H1 (cell line): ENCODE data around the gene DDX11. TPM values are rescaled to one million over a fixed set of nuclear protein-coding genes. Genes with fewer than 3 reads are reported as not detected.
"Not testable (repeated sequence)": the region's sequence is repeated elsewhere in the genome, so short reads cannot be mapped to it uniquely, and the experiment has no call there.

Source experiments
- CTCF ChIA-PET: fragments of 300-600 bp; sonication (Branson Sonifier 250); formaldehyde crosslinking; loops from one replicate; lab custom pipeline; 2021; ENCODE audit not compliant: partially characterized antibody; lab: Charles Lee
- POLR2A ChIA-PET: fragments of 300-600 bp; sonication (Branson Sonifier 250); formaldehyde crosslinking; loops from one replicate; lab custom pipeline; 2021; ENCODE audit warnings: inconsistent platforms; ENCODE audit not compliant: partially characterized antibody; lab: Charles Lee
- DNase-seq, 2 experiments: peaks; one replicate each; pipeline versions ENCODE4 v3.0.0 to v3.0.0-alpha.2; 2010 to 2022; ENCODE audit warnings: low spot score in 2 of 2, low read depth in 1 of 2, mixed read lengths in 1 of 2
- FAIRE-seq: peaks from 2 replicates; lab custom pipeline; 2011; peaks lifted over from hg19 to GRCh38; lab: Jason Lieb, UNC
- H2AFZ ChIP-seq: 2 replicates; pipeline ENCODE4 v1.8.1; 2012; ENCODE audit warnings: low read length, inconsistent platforms
- H2AK5ac ChIP-seq: 2 replicates; pipeline ENCODE4 v1.6.1; 2013; ENCODE audit warnings: low read depth, low read length
- H2BK120ac ChIP-seq: replicated peaks from 2 replicates; pipeline ENCODE3; 2013; ENCODE audit warnings: low read depth, low read length, inconsistent platforms
- H2BK12ac ChIP-seq: 2 replicates; pipeline ENCODE4 v1.6.1; 2013; ENCODE audit warnings: low read depth, low read length
- H2BK15ac ChIP-seq: 2 replicates; pipeline ENCODE4 v1.6.1; 2013; ENCODE audit warnings: low read length
- H2BK20ac ChIP-seq: 2 replicates; pipeline ENCODE4 v1.6.1; 2013; ENCODE audit warnings: low read length
- H2BK5ac ChIP-seq: 2 replicates; pipeline ENCODE4 v1.6.1; 2013; ENCODE audit warnings: low read depth, low read length
- H3K14ac ChIP-seq: 2 replicates; pipeline ENCODE4 v1.6.1; 2013; ENCODE audit warnings: inconsistent platforms; ENCODE audit not compliant: insufficient read length
- H3K18ac ChIP-seq: 2 replicates; pipeline ENCODE4 v1.6.1; 2013; ENCODE audit warnings: low read length; ENCODE audit errors: extremely low read depth
- H3K23ac ChIP-seq: 2 replicates; pipeline ENCODE4 v1.6.1; 2013; ENCODE audit warnings: inconsistent platforms; ENCODE audit not compliant: insufficient read length
- H3K23me2 ChIP-seq: 2 replicates; pipeline ENCODE4 v1.6.1; 2013; ENCODE audit warnings: low read depth, low read length
- H3K27ac ChIP-seq: 2 replicates; pipeline ENCODE4 v1.6.1; 2011; ENCODE audit warnings: low read depth, low read length, inconsistent platforms
- H3K27me3 ChIP-seq, 4 experiments: replicated peaks in 1 of 4; 1 replicate in 1 of 4; 2 replicates in 3 of 4; pipeline versions ENCODE4 v1.6.1 to v1.8.1; 2011 to 2013; ENCODE audit warnings: low read length in 3 of 4, mild to moderate bottlenecking in 3 of 4, inconsistent platforms in 2 of 4, mixed read lengths in 2 of 4, moderate library complexity in 1 of 4; ENCODE audit not compliant: control insufficient read depth in 3 of 4, insufficient read depth in 3 of 4; ENCODE audit errors: extremely low read depth in 1 of 4
- H3K36me3 ChIP-seq, 4 experiments: 2 replicates each; pipeline versions ENCODE4 v1.6.1 to v1.8.1; 2011 to 2013; ENCODE audit warnings: mild to moderate bottlenecking in 4 of 4, low read length in 3 of 4, moderate library complexity in 2 of 4, control low read depth in 1 of 4, inconsistent platforms in 1 of 4; ENCODE audit not compliant: insufficient read depth in 4 of 4, control insufficient read depth in 2 of 4
- H3K4ac ChIP-seq: replicated peaks from 2 replicates; pipeline ENCODE3; 2013; ENCODE audit warnings: low read length, low read depth, mixed read lengths, inconsistent platforms; ENCODE audit not compliant: insufficient read length
- H3K4me1 ChIP-seq, 4 experiments: replicated peaks in 1 of 4; 1 replicate in 1 of 4; 2 replicates in 3 of 4; pipeline versions ENCODE4 v1.6.1 to v1.8.1; 2011 to 2013; ENCODE audit warnings: low read length in 3 of 4, inconsistent platforms in 2 of 4, mixed read lengths in 1 of 4; ENCODE audit not compliant: insufficient read depth in 4 of 4, control insufficient read depth in 3 of 4
- H3K4me2 ChIP-seq, 2 experiments: 2 replicates each; pipeline versions ENCODE4 v1.6.1 to v1.8.1; 2011 to 2013; ENCODE audit warnings: low read depth in 2 of 2, low read length in 2 of 2, control low read depth in 1 of 2, inconsistent platforms in 1 of 2, mild to moderate bottlenecking in 1 of 2; ENCODE audit not compliant: insufficient read depth in 1 of 2
- H3K4me3 ChIP-seq, 4 experiments: fragments of 200-600, 300-600 bp in 1 of 4; sonication (generic), shearing (Covaris generic), sonication (Bioruptor Twin) in 1 of 4; 2 replicates each; pipeline versions ENCODE4 v1.5.1 to v1.8.1; 2011 to 2016; ENCODE audit warnings: low read length in 4 of 4, low read depth in 3 of 4, control low read depth in 2 of 4, inconsistent platforms in 2 of 4, mild to moderate bottlenecking in 2 of 4, mixed read lengths in 1 of 4, moderate library complexity in 1 of 4; ENCODE audit not compliant: insufficient read depth in 2 of 4; ENCODE audit errors: extremely low read depth in 1 of 4
- H3K56ac ChIP-seq: replicated peaks from 2 replicates; pipeline ENCODE3; 2013; ENCODE audit warnings: low read depth, mild to moderate bottlenecking, mixed read lengths, low read length, inconsistent platforms; ENCODE audit not compliant: insufficient read length
- H3K79me1 ChIP-seq: 2 replicates; pipeline ENCODE4 v1.6.1; 2013; ENCODE audit warnings: low read depth, low read length, control low read depth
- H3K79me2 ChIP-seq, 2 experiments: 2 replicates each; pipeline versions ENCODE4 v1.6.1 to v1.8.1; 2012 to 2013; ENCODE audit warnings: low read length in 2 of 2, mild to moderate bottlenecking in 2 of 2, inconsistent platforms in 1 of 2; ENCODE audit not compliant: insufficient read depth in 2 of 2, control insufficient read depth in 1 of 2
- H3K9ac ChIP-seq, 4 experiments: replicated peaks in 1 of 4; 1 replicate in 1 of 4; 2 replicates in 3 of 4; pipeline versions ENCODE4 v1.6.1 to v1.8.1; 2011 to 2013; ENCODE audit warnings: low read depth in 3 of 4, low read length in 3 of 4, control low read depth in 2 of 4, mild to moderate bottlenecking in 2 of 4, moderate library complexity in 2 of 4, inconsistent platforms in 1 of 4; ENCODE audit errors: extremely low read depth in 1 of 4
- H3K9me3 ChIP-seq, 2 experiments: 2 replicates each; pipeline versions ENCODE4 v1.6.1 to v1.8.1; 2012 to 2013; ENCODE audit warnings: mild to moderate bottlenecking in 2 of 2, moderate library complexity in 2 of 2, control low read depth in 1 of 2, inconsistent platforms in 1 of 2, low read depth in 1 of 2, low read length in 1 of 2, mixed read lengths in 1 of 2; ENCODE audit not compliant: insufficient read depth in 2 of 2
- H4K20me1 ChIP-seq, 2 experiments: replicated peaks in 1 of 2; 2 replicates each; pipeline versions ENCODE3 to v1.8.1; 2011 to 2013; ENCODE audit warnings: inconsistent platforms in 2 of 2, low read length in 2 of 2, mild to moderate bottlenecking in 1 of 2; ENCODE audit not compliant: insufficient read depth in 2 of 2, control insufficient read depth in 1 of 2
- H4K5ac ChIP-seq: 2 replicates; pipeline ENCODE4 v1.6.1; 2013; ENCODE audit warnings: low read length, low read depth, mixed read lengths, inconsistent platforms; ENCODE audit not compliant: insufficient read length
- H4K8ac ChIP-seq: 2 replicates; pipeline ENCODE4 v1.8.0; 2013; ENCODE audit warnings: mild to moderate bottlenecking, moderate library complexity, low read length, inconsistent platforms; ENCODE audit not compliant: insufficient read depth; ENCODE audit errors: extremely low read depth
- H4K91ac ChIP-seq: replicated peaks from 2 replicates; pipeline ENCODE3; 2013; ENCODE audit warnings: low read length, mixed read lengths, inconsistent platforms; ENCODE audit not compliant: insufficient read length
- WGBS, 2 experiments: shearing (Covaris generic) in 1 of 2; methylation state at CpG; one replicate each; pipeline versions ENCODE4 v1.1.6 to v1.1.7; 2013 to 2015; ENCODE audit warnings: low lambda C conversion rate in 2 of 2, mixed read lengths in 2 of 2, inconsistent platforms in 1 of 2, low coverage in 1 of 2, missing lambda C conversion rate in 1 of 2; ENCODE audit not compliant: insufficient replicate concordance in 2 of 2, insufficient coverage in 1 of 2, insufficient read length in 1 of 2; ENCODE audit errors: extremely low coverage in 1 of 2, missing lambda C conversion rate in 1 of 2; 5-methylcytosine and 5-hydroxymethylcytosine counted together
- polyA plus RNA-seq, 7 experiments: library from polyadenylated mRNA; depleted of rRNA in 3 of 7; stranded (reverse) in 5 of 7; unstranded in 2 of 7; fragments of >200 nt in 5 of 7; fragments of 200-250 nt in 2 of 7; gene quantifications; 1 replicate in 5 of 7; 2 replicates in 1 of 7; 4 replicates in 1 of 7; pipeline versions ENCODE4 v1.2.1 to v1.2.3, GENCODE V29; 2011 to 2013; ENCODE audit warnings: missing spikeins in 2 of 7, mixed read lengths in 2 of 7
- total RNA-seq: library from RNA; stranded (reverse); fragmentation: NEBNext Ultra II Directional; extraction: Animal tissue kit (Norgen Biotek cat#: 25700); gene quantifications from 2 replicates; pipeline ENCODE4 v1.2.1, GENCODE V29; 2021

DDX11 gene
- total and polyA plus RNA-seq, 2 of the 8 experiments (the other 6 are each of a cell fraction or from before 2014, with no cell fraction given) = 61.6 to 141 TPM

DNA sequence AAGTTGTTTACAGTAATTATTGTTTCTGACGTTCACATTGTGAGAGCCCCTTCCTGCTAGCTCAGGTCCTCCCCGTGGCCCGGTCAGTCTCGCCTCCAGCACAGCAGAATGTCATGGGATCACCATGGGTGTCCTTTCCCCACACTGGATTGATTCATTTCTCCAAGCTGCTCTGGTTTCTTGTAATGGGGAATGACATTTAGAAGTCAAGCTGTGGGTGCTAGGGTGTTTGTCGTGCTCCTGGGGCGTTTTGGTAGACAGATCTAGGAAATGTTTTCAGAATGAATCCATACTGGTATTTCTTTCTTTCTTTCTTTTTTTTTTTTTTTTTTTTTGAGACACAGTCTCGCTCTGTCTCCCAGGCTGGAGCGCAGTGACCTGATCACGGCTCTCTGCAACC lies 25.1 kb downstream of the DDX11 start:
- H2BK120ac ChIP-seq, H4K91ac ChIP-seq, H3K27ac ChIP-seq, H3K27me3 ChIP-seq, H3K23ac ChIP-seq, H3K14ac ChIP-seq, POLR2A ChIA-PET, H4K20me1 ChIP-seq, H2AK5ac ChIP-seq, H3K4ac ChIP-seq, H3K4me2 ChIP-seq, FAIRE-seq, H3K79me1 ChIP-seq, H3K79me2 ChIP-seq, H4K8ac ChIP-seq, CTCF ChIA-PET, H3K56ac ChIP-seq, H2BK5ac ChIP-seq, H2BK15ac ChIP-seq, H3K4me1 ChIP-seq, H2BK12ac ChIP-seq, H3K18ac ChIP-seq, H3K9me3 ChIP-seq, H2AFZ ChIP-seq, H4K5ac ChIP-seq, DNase-seq, H3K23me2 ChIP-seq, H2BK20ac ChIP-seq, H3K4me3 ChIP-seq, H3K9ac ChIP-seq: not testable (repeated sequence)
- 84% methylated on average over 9 of the region's 9 CpGs; no CpG with 5 or more reads in 1 of the 2 experiments for WGBS, 2 experiments
- H3K36me3 ChIP-seq = peaks cover 5 to 34% (median 15%) of the 10 kb centered on the region in 4 experiments; a peak in 6 of 8 replicates

DNA sequence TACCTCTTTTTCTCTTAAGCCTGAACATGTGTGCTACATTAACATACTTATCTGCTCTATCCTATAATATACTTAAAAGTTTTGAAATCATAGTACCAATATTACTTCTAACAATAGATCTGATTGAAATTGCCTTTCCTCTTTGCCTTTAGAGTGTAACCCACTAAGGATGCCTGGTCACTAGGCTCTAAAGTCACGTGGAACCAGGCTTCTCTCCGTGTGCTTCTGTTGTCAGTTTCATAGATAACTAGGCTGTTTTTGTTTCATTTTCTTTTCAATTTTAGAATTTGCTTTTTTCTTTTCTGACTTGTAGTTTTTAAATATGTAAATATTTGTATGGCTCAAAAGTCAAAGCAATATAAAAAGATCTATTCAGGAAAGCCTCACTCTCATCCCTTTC lies 25.8 kb downstream of the DDX11 start:
- H3K18ac ChIP-seq, H3K56ac ChIP-seq, H3K9me3 ChIP-seq, H3K4ac ChIP-seq, H4K5ac ChIP-seq, FAIRE-seq, H3K14ac ChIP-seq, H3K27me3 ChIP-seq, H4K8ac ChIP-seq, H2AK5ac ChIP-seq, H2AFZ ChIP-seq, DNase-seq, H4K91ac ChIP-seq, H2BK12ac ChIP-seq, H2BK5ac ChIP-seq, H4K20me1 ChIP-seq, POLR2A ChIA-PET, H2BK120ac ChIP-seq, H3K79me2 ChIP-seq, H3K4me1 ChIP-seq, H3K4me3 ChIP-seq, H3K23ac ChIP-seq, H2BK15ac ChIP-seq, H3K79me1 ChIP-seq, H3K23me2 ChIP-seq, H3K27ac ChIP-seq, H2BK20ac ChIP-seq, H3K9ac ChIP-seq, CTCF ChIA-PET, H3K4me2 ChIP-seq: not testable (repeated sequence)
- 94% methylated on average over 2 of the region's 2 CpGs; no CpG with 5 or more reads in 1 of the 2 experiments for WGBS, 2 experiments
- H3K36me3 ChIP-seq = peaks cover 5 to 31% (median 17%) of the 10 kb centered on the region in 4 experiments; a peak in 6 of 8 replicates
